DND-41 (cell line): ENCODE data around the gene XXYLT1.

Experiments used
- CTCF ChIP-seq: IDR thresholded peaks from 2 replicates; pipeline ENCODE4 v1.5.1; 2012; ENCODE audit warnings: borderline replicate concordance, low read length, moderate library complexity, mild to moderate bottlenecking; ENCODE audit not compliant: poor library complexity, severe bottlenecking; ENCODE audit errors: extremely low read depth
- EZH2 ChIP-seq: IDR thresholded peaks from 3 replicates; pipeline ENCODE4 v1.6.1; 2012; ENCODE audit warnings: borderline replicate concordance, low read depth, mild to moderate bottlenecking, moderate library complexity, low read length, inconsistent platforms; ENCODE audit not compliant: severe bottlenecking

- TF ChIP-seq EZH2 (no peak), CTCF (no peak)
Observed at GRCh38 chr3:195207056-195207455, 63.9 kb downstream of the XXYLT1 start.
